GM03348 (cell line): Measurements from ENCODE around the gene HSF2BP.
"Not testable (repeated sequence)": the region's sequence is repeated elsewhere in the genome, so short reads cannot be mapped to it uniquely, and the experiment has no call there.

Experiments
- DNase-seq: peaks from one replicate; pipeline ENCODE4 v3.0.0; 2012; ENCODE audit warnings: low spot score

HSF2BP gene

DNA sequence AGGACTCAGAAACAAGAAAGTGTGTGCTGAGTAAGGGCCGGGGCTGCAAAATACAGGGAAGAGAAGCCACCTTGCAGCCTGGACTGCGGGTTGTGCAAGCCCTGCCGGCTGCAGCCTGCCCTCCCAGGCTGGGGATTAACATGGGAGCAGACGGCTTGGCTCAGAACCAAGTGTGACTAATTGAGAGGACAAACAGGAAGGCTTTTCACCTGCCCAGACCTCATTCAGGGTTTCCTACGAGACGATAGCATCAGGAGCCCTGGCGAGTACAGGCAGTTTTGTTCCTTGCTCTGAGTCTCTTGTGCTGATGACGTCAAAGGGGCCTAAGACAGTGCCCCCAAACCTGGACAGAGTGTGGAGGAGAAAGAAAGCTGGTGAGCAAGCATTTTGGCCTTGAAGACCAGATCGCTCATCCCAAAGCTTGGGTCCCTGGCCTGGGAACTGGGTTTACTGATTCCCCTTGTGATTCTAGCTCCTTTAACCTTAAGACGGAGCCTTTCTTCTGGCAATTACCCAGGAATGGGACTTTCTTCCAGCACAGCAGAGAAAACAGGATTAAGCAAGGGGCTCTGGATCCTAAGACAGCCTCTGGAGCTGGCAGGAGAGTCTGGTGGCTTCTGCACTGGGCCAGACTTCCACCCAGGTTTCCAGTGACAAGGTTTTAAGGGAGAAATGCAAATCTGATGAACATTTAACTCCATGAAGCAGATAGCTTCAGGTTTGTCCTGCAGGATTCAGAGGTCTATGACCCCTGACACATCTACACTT, 142.2 kb downstream of the HSF2BP start:
- not testable (repeated sequence) for DNase-seq

DNA sequence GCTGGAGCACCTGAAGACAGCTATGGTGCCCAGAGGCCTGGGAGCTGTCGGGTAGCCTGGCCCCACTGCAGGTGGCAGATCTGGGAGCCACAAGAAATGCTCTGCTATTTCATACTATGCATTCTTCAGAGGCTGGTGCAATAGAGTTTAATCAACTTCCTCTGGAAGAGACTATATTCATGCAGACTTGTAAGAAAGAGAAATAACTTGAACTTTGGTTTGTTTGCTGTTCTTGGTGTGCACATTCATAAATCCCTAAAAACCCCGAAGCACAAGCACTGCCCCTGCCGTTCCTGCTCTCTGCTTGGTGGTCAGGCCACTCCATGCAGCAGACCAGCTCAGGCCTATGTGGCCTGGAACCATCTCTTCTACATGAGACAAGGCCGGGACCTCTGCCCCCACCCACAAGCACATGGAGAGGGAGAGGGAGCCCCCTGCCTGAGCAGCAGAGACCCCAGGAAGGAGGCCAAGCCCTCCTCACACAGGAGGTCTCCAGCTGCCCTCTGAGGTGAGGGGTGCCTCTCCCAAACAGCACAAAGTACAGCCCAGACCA, 142.9 kb downstream of the HSF2BP start:
- DNase-seq, result not testable (repeated sequence)

DNA sequence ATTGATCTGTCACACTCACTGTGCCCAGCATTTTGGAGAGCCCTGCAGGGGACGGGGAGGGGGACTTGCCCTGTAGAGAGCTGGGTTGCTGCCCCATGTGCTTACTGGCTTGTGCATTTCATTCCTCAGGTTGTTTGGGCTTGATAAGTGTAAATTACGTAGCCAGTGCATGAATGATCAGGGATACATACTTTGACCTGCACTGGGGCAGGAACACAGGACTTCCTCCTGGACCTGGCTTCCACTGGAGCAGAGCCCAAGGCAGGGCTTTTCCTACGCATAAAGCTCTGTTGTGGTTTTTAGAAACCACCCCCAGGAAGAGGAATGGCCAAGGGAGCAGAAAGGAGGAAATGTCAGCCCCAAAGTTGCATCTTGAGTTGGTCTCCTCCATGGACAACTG, 144.5 kb downstream of the HSF2BP start:
- not testable (repeated sequence) for DNase-seq

DNA sequence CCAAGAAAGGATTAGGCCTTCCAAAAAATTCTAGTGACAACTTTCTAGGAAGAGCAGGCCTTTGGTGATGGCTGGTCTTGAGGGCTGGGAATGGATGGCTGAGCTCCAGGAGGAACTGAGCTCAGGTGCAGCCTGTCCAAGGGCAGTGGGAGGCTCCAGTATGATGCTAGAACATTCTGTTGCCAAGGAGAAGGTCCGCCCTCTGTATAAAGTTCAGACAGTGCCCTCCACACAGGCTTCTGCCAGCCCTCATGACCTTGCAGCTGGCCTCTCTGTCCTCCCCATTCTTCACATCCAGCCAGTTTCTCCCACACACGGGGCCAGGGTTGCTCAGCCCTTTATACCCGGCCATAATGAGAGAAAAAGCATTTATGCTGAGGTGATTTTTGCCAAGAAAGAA, 146.3 kb downstream of the HSF2BP start:
- DNase-seq, result not testable (repeated sequence)

DNA sequence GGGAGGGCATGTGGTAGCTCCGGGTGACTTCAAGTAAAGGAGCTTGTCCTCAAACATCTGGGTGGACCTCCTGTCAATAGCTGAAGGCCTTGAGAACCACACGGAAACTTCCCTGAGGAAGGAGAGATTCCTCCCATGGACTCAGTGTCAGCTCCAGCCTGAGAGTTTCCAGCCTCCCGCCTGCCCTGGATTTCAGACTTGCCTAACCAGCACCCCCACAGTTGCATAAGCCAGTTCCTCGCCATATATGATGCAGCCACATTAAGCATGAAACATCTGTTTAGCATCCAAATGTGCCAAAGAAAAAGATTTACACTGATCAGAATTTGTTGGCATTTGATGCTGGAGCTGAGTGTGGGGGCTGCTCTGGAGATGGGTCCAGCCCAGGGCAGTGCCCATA, 148.1 kb downstream of the HSF2BP start:
- not testable (repeated sequence) for DNase-seq

DNA sequence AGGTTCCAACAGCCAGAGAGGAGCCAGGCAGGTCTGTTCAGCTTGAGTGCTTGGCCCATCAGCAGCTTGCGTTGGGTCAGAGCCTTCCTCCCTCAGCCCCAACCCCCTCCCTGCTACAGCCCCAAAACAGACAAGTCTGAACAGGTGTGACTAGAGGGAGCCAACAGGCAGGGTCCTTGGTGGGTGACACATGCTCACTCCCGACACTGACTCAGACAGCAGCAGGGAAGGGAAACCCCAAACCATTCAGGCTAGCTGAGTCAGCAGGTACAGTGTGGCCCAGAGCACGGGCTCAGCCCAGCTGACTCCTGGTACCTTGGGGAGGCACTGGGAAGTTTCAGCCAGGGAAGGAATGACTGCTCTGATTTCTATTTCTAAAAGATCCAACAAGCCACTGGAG, 148.6 kb downstream of the HSF2BP start:
- DNase-seq, result not testable (repeated sequence)

DNA sequence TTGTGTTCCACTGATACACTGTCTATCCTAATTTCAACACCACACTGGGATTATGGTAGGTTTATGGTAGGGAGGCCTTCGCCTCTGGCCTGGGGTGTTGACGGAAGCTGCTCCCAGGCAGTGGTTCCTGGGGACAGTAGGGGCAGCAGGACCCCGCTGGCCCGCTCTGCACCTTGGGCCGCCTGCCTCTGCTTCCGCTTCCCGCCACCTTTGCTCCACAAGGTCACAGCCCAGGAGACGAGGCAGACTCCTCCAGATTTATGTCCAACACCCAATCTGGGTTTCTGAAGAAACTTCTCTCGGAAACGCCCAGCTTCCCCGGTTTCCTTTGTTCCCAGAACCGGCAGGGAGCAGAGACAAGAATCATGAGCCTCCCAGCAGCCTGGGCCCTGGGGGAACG, 155.4 kb downstream of the HSF2BP start:
- not testable (repeated sequence) for DNase-seq

DNA sequence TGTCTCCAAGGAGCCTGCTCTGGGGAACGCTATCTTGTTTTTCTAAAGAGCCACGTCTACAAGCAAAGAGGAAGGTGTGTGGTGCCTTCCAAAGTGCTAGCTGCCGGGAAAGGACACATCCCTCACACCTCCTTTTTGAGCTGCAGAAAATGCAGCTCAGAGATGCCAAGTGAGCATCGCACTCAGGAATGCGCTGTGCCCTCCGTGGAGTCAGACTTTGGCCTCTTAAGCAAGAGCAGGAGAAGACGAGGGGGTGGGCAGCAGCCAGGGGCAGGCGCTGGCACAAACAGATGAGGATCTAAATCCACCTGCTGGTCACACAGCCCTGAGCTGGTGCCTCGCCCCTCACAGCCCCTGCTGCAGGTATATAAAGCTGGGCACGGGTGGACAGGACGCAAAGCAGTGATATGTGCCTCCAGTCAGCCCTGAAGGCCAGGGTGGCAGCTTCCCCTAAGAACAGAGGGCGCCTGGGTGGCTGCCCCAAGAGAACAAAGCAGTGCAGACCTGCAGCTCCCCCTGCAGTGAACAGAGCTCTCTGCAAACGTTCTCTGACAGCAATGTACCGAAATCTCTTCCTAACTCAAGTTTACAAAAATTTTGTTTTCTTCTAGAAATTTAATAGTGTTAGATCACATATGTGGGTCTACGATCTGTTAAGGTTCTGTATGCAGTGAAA, 156.1 kb downstream of the HSF2BP start:
- DNase-seq, result not testable (repeated sequence)

DNA sequence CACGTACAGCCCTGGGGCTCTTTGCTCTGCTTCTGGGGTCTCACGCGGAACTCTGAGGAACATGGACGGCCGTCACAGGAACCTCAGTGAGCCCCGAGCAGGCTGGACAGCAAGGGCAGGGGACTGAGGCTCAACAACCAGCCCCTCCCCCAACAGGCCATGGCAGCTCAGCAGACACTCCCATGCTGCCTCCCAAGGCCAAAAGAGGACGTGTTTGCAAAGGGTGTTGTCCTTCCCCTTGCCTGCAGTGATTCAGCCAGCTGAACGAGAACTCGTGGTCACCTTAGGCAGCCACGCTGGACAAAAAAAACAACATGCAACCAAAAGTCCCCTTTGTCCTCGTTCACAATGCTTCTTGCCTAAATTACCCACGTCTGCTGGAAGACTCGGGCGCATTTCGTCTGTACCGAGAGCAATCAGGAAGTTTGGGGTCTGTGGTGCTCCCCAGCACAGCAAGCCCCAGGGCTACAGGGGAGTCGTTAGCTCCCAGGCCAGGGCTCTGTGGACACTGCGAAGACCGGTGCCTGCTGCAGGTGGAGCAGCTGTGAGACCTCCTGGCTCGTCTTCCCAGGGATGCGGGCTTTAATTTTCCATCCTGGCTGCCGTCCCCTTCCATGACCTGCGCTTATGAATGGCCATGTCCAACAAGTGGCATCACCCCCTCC, 156.7 kb downstream of the HSF2BP start:
- DNase-seq, result not testable (repeated sequence)

DNA sequence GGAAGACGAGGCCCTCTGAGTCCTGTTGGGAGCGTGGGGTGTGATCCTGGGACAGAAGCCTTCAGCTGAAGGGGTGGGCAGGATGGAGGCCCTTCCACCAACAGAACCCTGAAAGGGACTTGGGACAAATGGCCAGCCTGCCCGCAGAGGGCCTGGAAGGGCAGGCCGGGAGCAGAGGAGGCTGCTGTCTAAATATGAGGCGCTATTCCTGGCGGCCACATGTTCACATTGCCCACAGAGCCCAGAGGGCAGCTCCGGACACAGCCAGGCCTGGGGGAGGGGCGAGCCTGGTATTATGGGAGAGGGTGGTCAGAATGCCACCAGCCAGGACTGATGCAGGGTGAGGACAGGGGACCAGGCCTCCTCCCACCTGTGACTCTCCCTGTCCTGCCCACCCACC, 160.4 kb downstream of the HSF2BP start:
- not testable (repeated sequence) for DNase-seq

DNA sequence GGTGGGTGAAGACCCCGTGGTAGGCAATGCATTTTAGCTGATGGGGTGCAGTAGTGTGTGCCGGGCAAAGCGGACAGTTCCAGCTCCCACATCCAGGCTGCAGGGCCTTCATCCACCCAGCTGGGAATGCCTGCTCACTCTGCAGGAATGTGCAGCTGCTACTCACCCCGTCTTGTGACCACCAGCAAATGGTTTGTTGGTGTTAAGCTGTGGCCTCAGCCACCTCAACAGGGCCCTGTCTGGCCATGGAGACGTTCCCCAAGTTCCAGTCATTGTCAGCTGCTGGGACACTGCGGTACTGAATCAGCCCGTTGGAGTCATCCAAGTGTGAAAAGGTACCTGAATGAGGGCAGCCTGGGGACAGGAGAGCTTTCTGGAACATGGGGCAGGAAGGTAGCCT, 161.2 kb downstream of the HSF2BP start:
- DNase-seq, result not testable (repeated sequence)

DNA sequence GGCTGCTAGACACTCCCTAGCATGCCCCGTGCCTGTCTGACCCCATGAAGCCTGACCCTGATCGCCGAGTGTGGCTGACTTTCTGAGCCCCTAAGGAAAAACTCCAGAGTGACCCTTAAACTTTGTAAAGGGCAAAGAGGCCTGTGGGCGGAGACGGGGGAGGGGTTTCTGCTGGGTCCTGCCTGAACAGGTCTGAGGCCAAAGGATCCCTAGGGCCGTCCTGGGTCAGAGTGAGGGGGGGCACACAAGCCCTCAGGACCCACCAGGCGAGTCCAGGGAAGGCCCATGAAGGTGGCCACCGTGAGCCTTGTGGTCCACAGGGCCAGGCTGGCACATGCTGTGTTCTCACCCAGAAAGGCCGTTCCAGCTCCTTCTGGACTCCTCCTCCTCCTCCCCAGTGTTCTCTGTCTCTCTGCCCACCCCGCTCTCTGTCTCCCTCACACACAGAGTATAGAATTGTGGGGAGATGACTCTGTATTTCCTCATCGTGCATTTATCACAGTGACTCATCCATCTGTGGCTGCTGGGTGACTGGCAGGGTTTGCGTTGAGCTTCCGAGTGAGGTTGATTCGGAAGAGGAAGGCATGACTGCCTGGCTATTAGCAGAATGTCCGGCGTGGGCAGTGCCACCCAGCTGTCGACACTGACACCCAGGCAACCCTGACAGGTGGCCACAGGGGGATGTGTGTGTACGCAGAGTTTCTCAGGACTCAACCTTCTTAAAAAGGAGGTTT, 164.8 kb downstream of the HSF2BP start:
- DNase-seq, result not testable (repeated sequence)

DNA sequence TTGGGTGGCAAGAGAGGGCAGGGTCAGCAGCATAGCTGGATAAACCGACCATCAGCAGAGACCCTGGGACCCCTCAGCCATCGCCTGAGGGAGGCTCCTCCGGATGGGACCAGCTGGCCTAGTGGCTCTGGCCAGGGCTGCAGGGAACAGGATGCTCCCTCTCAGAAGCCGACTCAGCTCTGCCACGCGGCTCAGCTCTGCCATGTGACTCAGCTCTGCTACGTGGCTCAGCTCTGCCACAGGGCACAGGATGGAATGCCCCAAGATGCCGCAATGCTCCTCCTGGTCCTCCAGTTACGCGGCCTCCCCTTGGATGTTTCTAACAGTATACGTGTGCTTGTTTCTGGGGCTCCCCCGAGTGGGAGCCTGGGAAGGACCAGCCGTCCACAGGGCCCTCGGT, 165.8 kb downstream of the HSF2BP start:
- not testable (repeated sequence) for DNase-seq

DNA sequence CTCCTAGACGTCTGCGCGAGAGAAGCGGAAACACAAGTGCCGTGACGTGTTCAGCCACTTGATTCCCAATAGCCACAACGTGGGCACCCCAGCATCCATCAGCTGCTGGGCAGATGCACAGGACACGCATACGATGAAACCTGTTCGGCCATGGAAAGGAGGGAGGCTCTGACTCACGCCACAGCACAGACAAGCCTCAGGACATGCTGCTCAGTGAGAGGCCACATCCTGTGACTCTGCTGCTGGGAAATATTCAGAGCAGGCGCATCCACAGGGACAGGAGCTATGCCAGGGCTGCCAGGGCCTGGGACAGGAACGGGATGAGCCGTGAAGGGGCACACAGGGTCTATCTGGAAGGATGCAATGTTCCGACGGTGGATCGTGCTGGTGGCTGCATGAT, 171.1 kb downstream of the HSF2BP start:
- not testable (repeated sequence) for DNase-seq

DNA sequence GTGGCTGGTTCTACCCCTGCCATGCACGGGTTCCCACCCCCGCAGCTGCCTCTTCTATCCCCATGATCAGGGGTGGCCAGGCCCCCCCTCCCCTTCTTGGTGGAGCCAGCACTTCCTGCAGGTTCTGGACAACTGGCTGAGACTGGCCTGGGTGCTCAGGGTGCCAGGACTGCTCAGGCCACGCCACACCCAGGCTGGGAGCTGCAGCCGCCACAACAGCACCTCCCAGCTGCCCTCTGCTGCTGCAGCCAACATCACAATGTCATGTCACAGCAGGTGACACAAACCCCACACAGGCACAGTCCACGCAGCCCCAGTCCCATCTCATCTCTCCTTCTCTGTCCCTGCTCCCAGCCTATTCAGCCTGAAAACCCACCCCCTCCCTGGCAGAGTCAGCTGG, 173.2 kb downstream of the HSF2BP start:
- DNase-seq, result not testable (repeated sequence)

DNA sequence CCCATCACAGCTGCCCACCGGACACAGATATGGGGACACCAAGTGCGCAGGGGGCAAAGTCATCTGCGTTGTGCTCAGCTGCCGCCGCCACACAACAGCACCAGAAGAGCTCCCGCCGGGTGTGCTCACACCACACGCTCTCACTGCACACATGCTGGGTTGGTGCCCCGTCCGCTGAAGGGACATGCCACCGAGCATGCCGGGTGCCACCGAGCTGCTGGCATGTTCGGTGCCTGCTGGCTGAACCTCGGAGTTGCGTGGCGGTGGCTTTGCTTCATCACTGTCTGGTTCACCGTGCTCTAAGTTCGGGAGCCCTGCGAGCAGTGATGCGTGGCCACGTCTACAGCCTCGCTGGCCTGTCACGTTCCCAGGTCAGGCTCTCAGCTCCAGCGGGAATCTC, 174.3 kb downstream of the HSF2BP start:
- not testable (repeated sequence) for DNase-seq

DNA sequence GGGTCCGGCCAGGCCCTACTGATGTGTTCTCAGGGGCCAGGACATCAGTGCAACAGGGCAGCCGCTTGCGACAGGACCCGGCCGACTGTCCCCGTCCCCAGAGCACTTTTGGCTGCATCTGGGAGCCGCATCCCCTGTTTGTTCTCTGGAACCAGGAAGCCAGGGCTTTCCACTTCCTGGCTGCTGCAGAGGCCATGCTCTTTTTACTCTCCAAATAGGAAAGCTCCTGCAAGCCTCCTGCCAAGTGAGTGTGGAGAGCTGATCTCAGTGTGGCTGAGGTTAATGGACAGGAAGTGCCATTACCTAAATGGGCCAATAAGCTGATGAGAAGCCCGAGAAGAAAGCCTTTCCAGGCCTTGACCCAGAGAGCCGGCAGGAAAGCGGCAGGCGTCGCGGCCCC, 180.1 kb downstream of the HSF2BP start:
- not testable (repeated sequence) for DNase-seq
